Breast epithelium (tissue), 4 donors: ENCODE data around the gene PC. TPM values are rescaled to one million over a fixed set of nuclear protein-coding genes. Genes with fewer than 3 reads are reported as not detected.

Experiments
- DNase-seq, 2 donors: peaks; one replicate each; pipeline ENCODE4 v3.0.0-alpha.2; 2019; ENCODE audit warnings: low spot score in 2 of 2
- H3K27ac ChIP-seq, 2 donors: fragments of 200-600 bp; sonication (generic) in 1 of 2; one replicate each; pipeline ENCODE4 v1.5.1; 2016 to 2019; ENCODE audit warnings: mild to moderate bottlenecking in 1 of 2
- H3K27me3 ChIP-seq, 2 donors: fragments of 200-600 bp; sonication (generic) in 1 of 2; one replicate each; pipeline versions ENCODE4 v1.5.1 to v1.6.0; 2017 to 2019; ENCODE audit warnings: control low read depth in 1 of 2, mild to moderate bottlenecking in 1 of 2
- H3K36me3 ChIP-seq: fragments of 200-600 bp; one replicate; pipeline ENCODE4 v1.5.1; 2019
- H3K4me1 ChIP-seq, 2 donors: fragments of 200-600 bp; sonication (generic); one replicate each; pipeline ENCODE4 v1.5.1; 2016 to 2019; ENCODE audit warnings: control low read depth in 1 of 2
- H3K4me3 ChIP-seq, 3 donors: fragments of 200-600 bp; sonication (generic); 1 replicate in 2 of 3; 2 replicates in 1 of 3; pipeline ENCODE4 v1.5.1; 2016 to 2019; ENCODE audit warnings: mild to moderate bottlenecking in 3 of 3, moderate library complexity in 2 of 3
- H3K9me3 ChIP-seq, 2 donors: fragments of 200-600 bp; sonication (generic) in 1 of 2; one replicate each; pipeline ENCODE4 v1.5.1; 2016 to 2019; ENCODE audit warnings: control low read depth in 1 of 2
- POLR2A ChIP-seq: fragments of 450-650 bp; IDR thresholded peaks from one replicate; pipeline ENCODE4 v1.6.1; 2016; ENCODE audit warnings: antibody characterized with exemption, mild to moderate bottlenecking, moderate library complexity
- POLR2AphosphoS5 ChIP-seq, 3 donors: sonication (generic); formaldehyde crosslinking; IDR thresholded peaks; one replicate each; pipeline ENCODE4 v1.6.1; 2017; ENCODE audit warnings: antibody characterized with exemption in 3 of 3
- intact Hi-C: fragments of 100-400 bp; cut with DNase I; formaldehyde crosslinking; loops from one replicate; pipeline ENCODE4 v1.15.1; 2023; ENCODE audit warnings: low total_unique reads
- total RNA-seq, 3 donors: library from RNA; depleted of rRNA; stranded (reverse); fragments of >200 nt; gene quantifications; one replicate each; pipeline ENCODE4 v1.1.0, GENCODE V29; 2016
- TF ChIP-seq, protein P1 (sequence below), 3 donors: fragments of 450-650 bp; IDR thresholded peaks; one replicate each; pipeline ENCODE4 v1.5.1; 2016 to 2017; ENCODE audit warnings: antibody characterized with exemption in 3 of 3, mild to moderate bottlenecking in 3 of 3, moderate library complexity in 3 of 3

The PC gene
- total RNA-seq, 3 donors from 2014 or later = 35.4 to 137 (median 50.2) TPM

DNA sequence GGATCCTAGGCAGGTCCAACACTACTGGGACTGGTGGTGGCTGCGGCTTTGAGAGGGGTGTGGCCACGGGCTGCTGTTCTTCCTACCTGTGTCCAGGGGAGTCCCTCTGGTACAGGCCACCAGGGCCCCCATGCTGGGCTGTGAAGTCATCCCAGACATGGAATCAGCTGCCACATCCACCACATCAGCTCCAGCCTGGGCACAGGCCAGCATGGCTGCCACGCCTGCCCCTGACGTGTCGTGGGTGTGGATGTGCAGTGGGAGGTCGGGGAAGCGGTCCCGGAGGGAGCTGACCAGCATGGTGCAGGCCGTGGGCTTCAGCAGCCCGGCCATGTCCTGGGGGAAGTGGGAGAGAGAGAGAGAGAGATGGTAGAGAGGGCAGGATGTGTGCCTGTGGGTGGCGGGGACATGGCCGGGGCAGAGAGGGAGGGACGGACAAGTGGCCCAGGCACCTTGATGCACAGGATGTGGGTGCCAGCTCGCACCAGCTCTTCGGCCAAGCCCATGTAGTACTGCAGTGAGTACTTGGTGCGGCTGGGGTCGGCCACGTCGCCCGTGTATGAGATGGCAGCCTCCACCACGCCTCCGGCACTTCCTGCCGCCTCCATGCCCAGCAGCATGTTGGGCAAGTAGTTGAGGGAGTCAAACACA lies 107.5 kb downstream of the PC start:
- H3K36me3 ChIP-seq = peaks cover 4% of the 10 kb centered on the region
- H3K27me3 ChIP-seq = no peaks in the 10 kb centered on the region
- no peak overlapping the region for H3K4me3 ChIP-seq
- TF ChIP-seq POLR2AphosphoS5 (IDR thresholded peaks at IDR 0.05) (no peak), POLR2A (no peak)
- TF ChIP-seq, protein P1, sequence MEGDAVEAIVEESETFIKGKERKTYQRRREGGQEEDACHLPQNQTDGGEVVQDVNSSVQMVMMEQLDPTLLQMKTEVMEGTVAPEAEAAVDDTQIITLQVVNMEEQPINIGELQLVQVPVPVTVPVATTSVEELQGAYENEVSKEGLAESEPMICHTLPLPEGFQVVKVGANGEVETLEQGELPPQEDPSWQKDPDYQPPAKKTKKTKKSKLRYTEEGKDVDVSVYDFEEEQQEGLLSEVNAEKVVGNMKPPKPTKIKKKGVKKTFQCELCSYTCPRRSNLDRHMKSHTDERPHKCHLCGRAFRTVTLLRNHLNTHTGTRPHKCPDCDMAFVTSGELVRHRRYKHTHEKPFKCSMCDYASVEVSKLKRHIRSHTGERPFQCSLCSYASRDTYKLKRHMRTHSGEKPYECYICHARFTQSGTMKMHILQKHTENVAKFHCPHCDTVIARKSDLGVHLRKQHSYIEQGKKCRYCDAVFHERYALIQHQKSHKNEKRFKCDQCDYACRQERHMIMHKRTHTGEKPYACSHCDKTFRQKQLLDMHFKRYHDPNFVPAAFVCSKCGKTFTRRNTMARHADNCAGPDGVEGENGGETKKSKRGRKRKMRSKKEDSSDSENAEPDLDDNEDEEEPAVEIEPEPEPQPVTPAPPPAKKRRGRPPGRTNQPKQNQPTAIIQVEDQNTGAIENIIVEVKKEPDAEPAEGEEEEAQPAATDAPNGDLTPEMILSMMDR (IDR thresholded peaks at IDR 0.05) = no peak
- H3K4me1 ChIP-seq = peaks cover 0 to 8% of the 10 kb centered on the region in 2 donors
- peak in 1 of 2 donors; percentile 40 for DNase-seq
- H3K27ac ChIP-seq = no peak overlapping the region
- H3K9me3 ChIP-seq = no peaks in the 10 kb centered on the region
- intact Hi-C loops = no loop called here

DNA sequence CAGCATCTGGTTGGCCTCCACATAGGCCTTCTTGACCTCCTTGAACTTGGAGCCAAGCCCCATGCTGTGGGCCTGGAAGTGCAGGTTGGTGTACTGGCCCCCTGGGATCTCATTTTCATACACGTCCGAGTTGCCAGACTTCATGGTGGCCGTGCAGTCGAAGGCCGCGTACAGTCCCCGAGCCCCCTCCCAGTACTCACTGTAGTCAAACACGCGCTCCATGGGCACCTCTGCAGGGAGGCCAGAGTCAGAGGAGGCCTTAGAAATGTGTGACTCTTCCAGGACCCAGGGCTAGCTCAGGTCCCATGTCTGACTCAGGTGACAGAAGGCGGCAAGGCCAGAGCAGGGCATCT lies 108.0 kb downstream of the PC start:
- TF ChIP-seq POLR2AphosphoS5 (IDR thresholded peaks at IDR 0.05) = no peak
- TF ChIP-seq, protein P1 (IDR thresholded peaks at IDR 0.05) = no peak
- TF ChIP-seq POLR2A = no peak
- Histone ChIP-seq H3K4me1 (peaks cover 0 to 3% of the 10 kb centered on the region in 2 donors), H3K27me3 (no peaks in the 10 kb centered on the region), H3K4me3 (no peak overlapping the region), H3K9me3 (no peaks in the 10 kb centered on the region), H3K27ac (no peak overlapping the region), H3K36me3 (peaks cover 4% of the 10 kb centered on the region)
- intact Hi-C loops = no loop called here
- DNase-seq = peak in 1 of 2 donors; percentile 28

DNA sequence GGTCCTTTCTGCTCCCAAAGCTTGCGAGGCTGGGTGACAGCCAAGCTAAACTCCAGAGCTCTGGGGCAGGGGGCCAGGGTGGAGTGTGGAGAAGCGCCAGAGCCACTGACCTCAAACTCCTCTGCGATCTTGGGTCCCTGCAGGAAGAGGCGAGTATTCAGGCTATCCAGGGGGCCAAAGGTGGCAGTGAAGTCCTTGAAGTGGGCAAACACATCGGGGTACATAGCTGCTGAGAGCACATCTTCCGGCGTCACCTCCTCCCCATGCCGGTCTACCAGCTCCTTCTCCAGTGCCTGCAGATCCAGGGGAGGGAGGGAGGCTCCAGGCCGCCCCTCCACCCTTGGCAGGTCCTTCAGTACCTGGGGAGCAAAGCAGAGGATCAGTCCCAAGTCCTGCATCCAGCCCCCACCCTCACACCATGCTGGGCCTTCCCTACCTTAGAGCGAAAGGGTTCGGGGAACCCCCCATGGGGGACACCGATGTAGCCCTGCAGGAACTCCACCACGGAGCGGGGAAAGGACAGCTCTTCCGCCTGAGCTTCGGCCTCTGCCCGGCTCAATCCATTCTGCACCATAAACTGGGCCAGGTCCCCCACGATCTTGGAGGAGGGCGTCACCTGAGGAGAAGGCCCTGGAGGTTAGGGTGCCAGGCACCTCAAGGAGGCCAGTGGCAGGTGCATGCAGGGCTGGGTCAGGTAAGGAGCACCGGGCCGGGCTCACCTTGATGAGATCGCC lies 108.5 kb downstream of the PC start:
- Histone ChIP-seq H3K27ac (no peak overlapping the region), H3K36me3 (peaks cover 4% of the 10 kb centered on the region), H3K4me1 (peaks cover 0 to 3% of the 10 kb centered on the region in 2 donors), H3K27me3 (no peaks in the 10 kb centered on the region), H3K9me3 (no peaks in the 10 kb centered on the region), H3K4me3 (no peak overlapping the region)
- TF ChIP-seq POLR2A (no peak), POLR2AphosphoS5 (IDR thresholded peaks at IDR 0.05) (no peak)
- TF ChIP-seq, protein P1 (IDR thresholded peaks at IDR 0.05) = no peak
- DNase-seq = peak in 1 of 2 donors; percentile 40
- intact Hi-C loops = no loop called here

DNA sequence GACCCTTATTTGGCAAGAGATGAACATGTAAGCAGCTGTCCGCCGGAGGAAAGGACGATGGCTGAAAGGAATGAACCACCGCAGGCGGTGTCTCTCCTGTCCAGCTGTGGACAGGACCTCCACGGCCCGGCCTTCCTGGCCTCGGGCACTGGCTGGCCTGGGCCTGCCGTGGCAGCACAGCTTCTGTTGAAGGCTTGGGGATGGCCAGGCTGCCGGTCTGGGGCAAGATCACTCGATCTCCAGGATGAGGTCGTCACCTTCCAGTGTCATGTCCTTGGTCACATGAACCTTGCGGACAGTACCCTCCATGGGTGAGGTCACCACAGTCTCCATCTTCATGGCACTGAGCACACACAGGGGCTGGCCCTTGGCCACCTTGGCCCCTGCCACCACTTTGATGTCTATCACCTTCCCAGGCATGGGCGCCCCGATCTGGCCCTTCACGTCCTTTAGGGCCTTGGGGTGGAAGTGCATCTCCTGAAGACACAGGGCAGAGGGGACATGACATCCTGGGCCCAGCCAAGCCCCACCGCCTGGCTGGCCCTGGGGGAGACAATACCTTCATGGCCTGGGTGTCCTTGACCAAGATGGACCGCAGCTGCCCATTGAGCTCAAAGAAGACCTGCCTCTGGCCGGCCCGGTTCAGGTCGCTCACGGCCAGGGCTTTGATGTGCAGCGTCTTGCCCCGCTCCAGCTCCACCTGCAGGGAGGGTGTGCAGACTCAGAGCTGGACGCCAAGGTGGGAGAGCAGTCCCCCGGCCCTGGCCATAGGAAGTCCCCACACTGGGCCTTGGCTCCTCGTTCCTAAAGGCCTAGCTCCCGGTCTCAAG lies 109.3 kb downstream of the PC start:
- H3K4me1 ChIP-seq = peaks cover 0 to 10% of the 10 kb centered on the region in 2 donors
- TF ChIP-seq, protein P1 (IDR thresholded peaks at IDR 0.05) = no peak
- TF ChIP-seq POLR2AphosphoS5 (IDR thresholded peaks at IDR 0.05) (no peak), POLR2A (no peak)
- H3K4me3 ChIP-seq = no peak overlapping the region
- no peaks in the 10 kb centered on the region for H3K27me3 ChIP-seq
- no peak overlapping the region for H3K27ac ChIP-seq
- peak in 1 of 2 donors; percentile 50 for DNase-seq
- intact Hi-C loops = no loop called here
- H3K36me3 ChIP-seq = peaks cover 4% of the 10 kb centered on the region
- no peaks in the 10 kb centered on the region for H3K9me3 ChIP-seq
